Adipose tissue (tissue), 3 donors: ENCODE results near the gene ZMIZ1. TPM values are rescaled to one million over a fixed set of nuclear protein-coding genes. Genes with fewer than 3 reads are reported as not detected.
A peak's percentile ranks its signal among the peaks of the same experiment; 100 is the strongest.

Experiments used
- H3K27ac ChIP-seq: one replicate; pipeline ENCODE4 v1.5.1; 2013; ENCODE audit warnings: low read depth, low read length
- WGBS, 3 donors: extraction: QIAGEN DNeasy Blood & Tissue Kit; methylation state at CpG; one replicate each; pipeline ENCODE4 v1.1.7; 2013; 5-methylcytosine and 5-hydroxymethylcytosine counted together
- polyA plus RNA-seq, 3 donors: library from polyadenylated mRNA; stranded (reverse); fragments of 200-250 nt; gene quantifications; one replicate each; pipeline ENCODE4 v1.2.3, GENCODE V29; 2013
- donor health status: healthy with polysubstance abuse.
- donor health status: Bipolar disorder and iron deficiency.
- donor health status: healthy.

The ZMIZ1 gene
- polyA plus RNA-seq, 3 donors = 17.4 to 37.1 (median 26.1) TPM

- WGBS, 3 donors = 82 to 89% (median 85%) methylated on average over 14 of the region's 14 CpGs
- H3K27ac ChIP-seq = no peak overlapping the region
Measured at GRCh38 chr10:79193694-79194382, 125.1 kb downstream of the ZMIZ1 start.

GRCh38 chr10:79195091-79195923 lies 126.5 kb downstream of the ZMIZ1 start:
- WGBS, 3 donors = 14 to 17% (median 16%) methylated on average over 22 of the region's 22 CpGs
- no peak overlapping the region for H3K27ac ChIP-seq

- 58 to 63% (median 63%) methylated on average over 18 of the region's 18 CpGs for WGBS, 3 donors
- H3K27ac ChIP-seq = peak overlapping the region; percentile 10
Measured at GRCh38 chr10:79196470-79197461, 128.0 kb downstream of the ZMIZ1 start.

- 94 to 99% (median 98%) methylated on average over 4 of the region's 4 CpGs for WGBS, 3 donors
- no peak overlapping the region for H3K27ac ChIP-seq
Measured at GRCh38 chr10:79197558-79197957, 128.8 kb downstream of the ZMIZ1 start.

GRCh38 chr10:79200346-79200745 lies 131.6 kb downstream of the ZMIZ1 start:
- 86 to 94% (median 92%) methylated on average over 7 of the region's 7 CpGs for WGBS, 3 donors
- H3K27ac ChIP-seq = no peak overlapping the region

- H3K27ac ChIP-seq = no peak overlapping the region
- WGBS, 3 donors = 85 to 91% (median 88%) methylated on average over 8 of the region's 8 CpGs
Measured at GRCh38 chr10:79201706-79202105, 132.9 kb downstream of the ZMIZ1 start.

GRCh38 chr10:79202188-79203013 lies 133.6 kb downstream of the ZMIZ1 start:
- no peak overlapping the region for H3K27ac ChIP-seq
- 55 to 65% (median 58%) methylated on average over 9 of the region's 9 CpGs for WGBS, 3 donors

GRCh38 chr10:79203014-79203644 lies 134.4 kb downstream of the ZMIZ1 start:
- WGBS, 3 donors = 64 to 77% (median 74%) methylated on average over 13 of the region's 13 CpGs
- H3K27ac ChIP-seq = no peak overlapping the region

GRCh38 chr10:79203833-79204232 lies 135.1 kb downstream of the ZMIZ1 start:
- 78 to 83% (median 80%) methylated on average over 8 of the region's 8 CpGs for WGBS, 3 donors
- H3K27ac ChIP-seq = no peak overlapping the region

GRCh38 chr10:79206300-79207095 lies 137.7 kb downstream of the ZMIZ1 start:
- 72 to 85% (median 81%) methylated on average over 13 of the region's 13 CpGs for WGBS, 3 donors
- H3K27ac ChIP-seq = no peak overlapping the region

- 88 to 95% (median 92%) methylated on average over 4 of the region's 4 CpGs for WGBS, 3 donors
Measured at GRCh38 chr10:79207096-79207357, 138.3 kb downstream of the ZMIZ1 start.

GRCh38 chr10:79207726-79208125 lies 139.0 kb downstream of the ZMIZ1 start:
- 87 to 100% (median 88%) methylated on average over 3 to 5 of the region's 5 CpGs for WGBS, 3 donors

More at GRCh38 chr10:79207096-79207357, 138.3 kb downstream of the ZMIZ1 start:
- no peak overlapping the region for H3K27ac ChIP-seq

GRCh38 chr10:79208251-79208983 lies 139.7 kb downstream of the ZMIZ1 start:
- WGBS, 3 donors = 91 to 93% (median 93%) methylated on average over 15 of the region's 15 CpGs
- H3K27ac ChIP-seq = no peak overlapping the region

More at GRCh38 chr10:79207726-79208125, 139.0 kb downstream of the ZMIZ1 start:
- no peak overlapping the region for H3K27ac ChIP-seq

- no peak overlapping the region for H3K27ac ChIP-seq
- 79 to 81% (median 81%) methylated on average over 10 of the region's 10 CpGs for WGBS, 3 donors
Measured at GRCh38 chr10:79209340-79209739, 140.6 kb downstream of the ZMIZ1 start.

- 87 to 97% (median 94%) methylated on average over 5 of the region's 5 CpGs for WGBS, 3 donors
- no peak overlapping the region for H3K27ac ChIP-seq
Measured at GRCh38 chr10:79209831-79210230, 141.1 kb downstream of the ZMIZ1 start.

- WGBS, 3 donors = 53 to 94% (median 91%) methylated on average over 1 of the region's 1 CpG
- H3K27ac ChIP-seq = no peak overlapping the region
Measured at GRCh38 chr10:79210672-79211071, 141.9 kb downstream of the ZMIZ1 start.
